ENCODE results near the gene EXOC6B. TPM values are rescaled to one million over a fixed set of nuclear protein-coding genes. Genes with fewer than 3 reads are reported as not detected.

Gene EXOC6B
- total RNA-seq, 1 donor from 2014 or later: 7.7 TPM

GRCh38 chr2:72581560-72582181 is 244.2 kb downstream of the EXOC6B start:
- no peak overlapping the region for H3K4me3 ChIP-seq (ENCODE audit: low read depth, low read length)
- no peak for DNase-seq (ENCODE audit: low read depth)
- TF ChIP-seq, protein P1, sequence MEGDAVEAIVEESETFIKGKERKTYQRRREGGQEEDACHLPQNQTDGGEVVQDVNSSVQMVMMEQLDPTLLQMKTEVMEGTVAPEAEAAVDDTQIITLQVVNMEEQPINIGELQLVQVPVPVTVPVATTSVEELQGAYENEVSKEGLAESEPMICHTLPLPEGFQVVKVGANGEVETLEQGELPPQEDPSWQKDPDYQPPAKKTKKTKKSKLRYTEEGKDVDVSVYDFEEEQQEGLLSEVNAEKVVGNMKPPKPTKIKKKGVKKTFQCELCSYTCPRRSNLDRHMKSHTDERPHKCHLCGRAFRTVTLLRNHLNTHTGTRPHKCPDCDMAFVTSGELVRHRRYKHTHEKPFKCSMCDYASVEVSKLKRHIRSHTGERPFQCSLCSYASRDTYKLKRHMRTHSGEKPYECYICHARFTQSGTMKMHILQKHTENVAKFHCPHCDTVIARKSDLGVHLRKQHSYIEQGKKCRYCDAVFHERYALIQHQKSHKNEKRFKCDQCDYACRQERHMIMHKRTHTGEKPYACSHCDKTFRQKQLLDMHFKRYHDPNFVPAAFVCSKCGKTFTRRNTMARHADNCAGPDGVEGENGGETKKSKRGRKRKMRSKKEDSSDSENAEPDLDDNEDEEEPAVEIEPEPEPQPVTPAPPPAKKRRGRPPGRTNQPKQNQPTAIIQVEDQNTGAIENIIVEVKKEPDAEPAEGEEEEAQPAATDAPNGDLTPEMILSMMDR (conservative IDR thresholded peaks at IDR 0.05; ENCODE audit: low read depth, low read length): peak; percentile 31

- TF ChIP-seq, protein P1 (conservative IDR thresholded peaks at IDR 0.05; ENCODE audit: low read depth, low read length): peak; percentile 72
- peak; percentile 9 for DNase-seq (ENCODE audit: low read depth)
- no peak overlapping the region for H3K4me3 ChIP-seq (ENCODE audit: low read depth, low read length)
These were observed 246.1 kb downstream of the EXOC6B start for GRCh38 chr2:72579591-72580180.

DNA sequence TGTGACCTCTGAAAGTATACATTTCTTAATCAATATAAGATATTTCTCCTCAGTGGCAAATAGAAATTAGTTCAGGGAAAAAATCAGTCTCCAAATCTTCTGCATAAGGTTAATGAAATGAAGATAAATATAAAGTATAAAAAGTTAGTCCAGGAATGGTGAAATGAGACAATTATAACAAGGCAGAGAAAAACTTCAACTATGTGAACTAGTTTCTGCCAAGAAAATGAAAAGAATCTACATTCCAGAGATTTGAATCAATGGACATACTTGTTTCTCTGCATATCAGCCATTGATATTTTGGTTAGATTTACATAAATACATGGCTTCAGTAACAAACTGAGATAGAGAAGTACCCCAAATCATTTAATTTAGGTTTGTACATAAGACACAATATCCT is 249.0 kb downstream of the EXOC6B start:
- no peak overlapping the region for H3K4me3 ChIP-seq (ENCODE audit: low read depth, low read length)
- no peak for DNase-seq (ENCODE audit: low read depth)
- TF ChIP-seq, protein P1 (conservative IDR thresholded peaks at IDR 0.05; ENCODE audit: low read depth, low read length): no peak

GRCh38 chr2:72576459-72576858 is 249.4 kb downstream of the EXOC6B start:
- no peak for DNase-seq (ENCODE audit: low read depth)
- TF ChIP-seq, protein P1 (conservative IDR thresholded peaks at IDR 0.05; ENCODE audit: low read depth, low read length): no peak

DNA sequence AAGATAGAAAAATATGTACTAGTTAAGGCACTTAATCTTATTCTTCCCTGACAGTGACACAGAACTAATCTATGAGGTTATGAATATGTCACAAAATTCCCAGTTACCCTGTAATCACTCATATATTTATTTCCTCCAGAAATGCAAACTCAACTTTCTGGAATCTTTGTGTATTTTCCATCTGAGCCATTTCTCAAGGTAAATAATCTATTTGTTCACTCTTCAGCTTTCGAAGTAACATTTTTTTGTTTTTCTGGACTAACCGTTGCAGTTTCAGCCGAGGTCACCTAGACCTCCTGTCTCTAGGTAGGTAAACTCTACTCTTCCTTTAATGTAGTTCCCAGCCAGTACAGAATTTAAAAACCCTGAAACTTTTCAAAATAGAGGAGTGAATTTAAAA is 250.9 kb downstream of the EXOC6B start:
- no peak overlapping the region for H3K4me3 ChIP-seq (ENCODE audit: low read depth, low read length)
- TF ChIP-seq, protein P1 (conservative IDR thresholded peaks at IDR 0.05; ENCODE audit: low read depth, low read length): no peak
- DNase-seq (ENCODE audit: low read depth): no peak

More at GRCh38 chr2:72576459-72576858, 249.4 kb downstream of the EXOC6B start:
- H3K4me3 ChIP-seq (ENCODE audit: low read depth, low read length): no peak overlapping the region

GRCh38 chr2:72573232-72573631 is 252.6 kb downstream of the EXOC6B start:
- DNase-seq (ENCODE audit: low read depth): no peak
- no peak overlapping the region for H3K4me3 ChIP-seq (ENCODE audit: low read depth, low read length)
- TF ChIP-seq, protein P1 (conservative IDR thresholded peaks at IDR 0.05; ENCODE audit: low read depth, low read length): no peak

DNA sequence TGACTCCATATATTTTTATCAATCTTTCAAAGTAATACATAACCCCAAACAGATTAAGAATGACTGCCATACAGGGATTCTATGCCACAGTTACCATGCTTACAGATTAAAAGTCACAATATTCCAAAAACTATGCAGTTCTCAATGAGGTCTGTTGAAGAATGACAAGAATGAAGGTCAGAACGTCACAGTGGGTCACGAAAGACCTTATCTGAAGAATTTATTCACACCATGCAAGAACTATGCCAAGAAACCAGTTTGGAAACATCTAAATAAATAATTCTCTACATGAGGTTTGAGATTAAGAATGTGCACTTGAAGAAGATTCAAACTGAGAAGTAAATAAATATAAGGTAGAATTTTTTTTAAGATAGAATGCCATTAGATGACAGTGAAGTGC is 253.3 kb downstream of the EXOC6B start:
- H3K4me3 ChIP-seq (ENCODE audit: low read depth, low read length): no peak overlapping the region
- no peak for DNase-seq (ENCODE audit: low read depth)
- TF ChIP-seq, protein P1 (conservative IDR thresholded peaks at IDR 0.05; ENCODE audit: low read depth, low read length): no peak

Data from epithelial cell of proximal tubule (primary cell).